GM19240 (cell line): ENCODE results near the gene HLCS.
"Not testable (repeated sequence)": the region's sequence is repeated elsewhere in the genome, so short reads cannot be mapped to it uniquely, and the experiment has no call there.

Experiments
- DNase-seq: peaks from one replicate; pipeline ENCODE4 v3.0.0; 2011; ENCODE audit warnings: low spot score; ENCODE audit not compliant: insufficient read length

HLCS gene

DNA sequence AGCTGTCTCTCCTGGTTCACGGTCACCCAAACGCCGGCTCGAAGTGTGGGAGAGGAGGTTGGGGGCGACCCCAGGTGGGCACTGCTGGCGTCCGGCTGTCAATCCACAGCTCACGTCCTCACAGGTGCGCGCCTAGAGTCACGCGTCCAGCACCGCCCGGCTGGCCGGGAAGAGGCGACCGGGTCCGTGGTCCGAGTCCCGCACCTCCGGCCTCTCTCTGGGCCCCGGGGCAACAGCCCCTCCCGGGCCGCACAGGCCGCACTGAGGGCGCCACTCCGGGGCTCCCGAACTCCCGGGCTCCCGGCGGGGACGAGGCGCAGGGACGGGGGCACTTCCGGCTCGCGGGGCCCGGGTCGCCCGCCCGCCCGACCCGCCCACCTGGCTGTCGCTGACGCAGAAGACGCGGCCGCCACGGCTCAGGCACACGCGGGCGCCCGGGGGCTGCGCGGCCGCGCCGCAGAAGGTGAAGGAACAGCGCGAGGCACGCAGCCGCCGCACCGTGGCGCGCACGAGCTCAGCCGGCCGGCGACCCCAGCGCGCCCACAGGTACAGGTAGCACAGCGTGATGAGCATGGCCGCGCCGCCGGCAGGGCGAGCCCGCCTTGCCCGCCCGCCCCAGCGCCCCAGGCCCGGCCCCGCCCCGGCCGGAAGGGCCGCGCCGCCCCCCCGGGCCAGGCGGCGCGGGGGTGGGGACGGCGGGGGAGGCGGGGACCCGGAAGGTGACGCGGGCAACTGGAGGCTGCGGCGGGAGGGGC lies at the start of gene HLCS:
TSS of gene HLCS (minus strand) at position 604 of the 755 bp plus-strand sequence. CDS start at position 573, 31 bp downstream.
- DNase-seq, result peak; percentile 52

- DNase-seq, result peak; percentile 62
Measured at GRCh38 chr21:37009740-37010341, 43.4 kb upstream of the HLCS start.

GRCh38 chr21:37008724-37009123 lies 42.3 kb upstream of the HLCS start:
- DNase-seq, result no peak

- DNase-seq, result no peak
Measured at GRCh38 chr21:37006486-37007291, 40.2 kb upstream of the HLCS start, which contains the start of gene RIPPLY3. RIPPLY3 (plus strand) TSS chr21:37006702; CDS start chr21:37006773, 71 bp downstream.

DNA sequence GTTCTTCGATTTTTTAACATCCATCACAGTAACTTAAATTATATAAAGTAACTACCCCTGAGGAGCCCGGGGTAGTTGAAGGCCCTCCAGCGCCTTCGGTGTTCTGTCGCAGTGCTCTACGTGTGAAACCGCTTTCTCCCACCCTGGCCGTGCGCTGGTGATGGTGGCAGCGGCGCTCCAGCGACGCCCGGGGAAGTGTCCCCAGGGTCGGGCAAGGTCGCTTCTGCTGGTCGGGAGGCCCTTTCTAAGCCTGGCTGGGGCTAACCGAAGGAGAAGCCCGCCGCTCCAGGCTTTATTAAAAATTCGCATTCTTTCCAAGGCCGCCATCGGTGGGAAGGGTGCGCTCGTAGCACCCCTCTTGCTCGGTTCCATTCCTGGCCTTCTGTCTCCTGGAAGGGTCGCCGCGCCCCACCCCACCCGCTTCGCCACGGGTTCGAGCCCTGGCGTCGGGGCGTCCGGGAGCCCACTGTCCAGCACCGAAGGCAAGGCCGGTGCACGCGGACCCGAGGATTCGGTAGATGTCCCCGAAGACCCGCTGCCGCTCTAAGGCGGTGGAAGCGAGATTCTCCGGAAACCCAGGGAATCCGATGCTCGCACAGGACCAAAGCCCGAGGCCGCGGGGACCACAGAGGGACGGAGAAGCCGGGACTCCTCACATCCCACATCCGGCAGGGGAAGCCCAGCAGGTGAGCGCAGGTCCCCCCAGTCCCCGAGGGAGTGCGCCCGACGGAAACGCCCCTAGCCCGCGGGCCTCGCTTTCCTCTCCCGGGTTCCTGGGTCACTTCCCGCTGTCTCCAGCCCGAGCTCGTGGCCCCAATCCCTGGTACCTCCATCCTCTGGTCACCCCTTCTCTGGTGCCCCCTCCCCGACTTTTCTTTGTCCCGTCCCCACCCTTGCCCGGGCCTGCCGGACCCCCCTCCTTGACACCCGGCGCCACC lies 39.3 kb upstream of the HLCS start:
- DNase-seq, result no peak

DNA sequence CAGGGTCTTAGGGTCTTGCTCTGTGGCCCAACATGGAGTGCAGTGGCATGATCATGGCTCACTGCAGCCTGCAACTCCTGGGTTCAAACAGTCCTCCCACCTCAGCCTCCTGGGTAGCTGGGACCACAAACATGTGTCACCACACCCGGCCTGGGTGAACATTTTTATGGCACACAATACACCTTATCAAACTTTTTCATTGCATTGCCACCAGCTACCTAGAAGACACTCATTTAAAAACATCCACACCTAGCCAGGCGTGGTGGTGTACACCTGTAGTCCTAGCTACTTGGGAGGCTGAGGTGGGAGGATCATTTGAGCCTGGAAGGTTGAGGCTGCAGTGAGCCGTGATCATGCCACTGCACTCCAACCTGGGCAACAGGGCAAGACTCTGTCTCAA lies 37.4 kb upstream of the HLCS start:
- not testable (repeated sequence) for DNase-seq

DNA sequence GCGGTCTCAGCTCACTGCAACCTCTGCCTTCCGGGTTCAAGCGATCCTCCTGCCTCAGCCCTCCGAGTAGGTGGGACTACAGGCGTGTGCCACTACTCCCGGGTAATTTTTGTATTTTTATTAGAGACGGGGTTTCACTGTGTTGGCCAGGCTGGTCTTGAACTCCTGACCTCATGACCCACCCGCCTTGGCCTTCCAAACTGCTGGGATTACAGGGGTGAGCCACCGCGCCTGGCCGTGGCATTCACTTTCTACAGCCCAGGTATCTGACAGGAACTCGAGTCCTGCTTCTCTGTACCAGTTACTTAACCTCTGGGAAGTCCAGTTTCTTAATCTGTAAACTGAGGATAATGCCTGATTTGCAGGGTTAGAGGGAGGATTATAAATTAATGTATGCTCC lies 36.4 kb upstream of the HLCS start:
- not testable (repeated sequence) for DNase-seq

DNA sequence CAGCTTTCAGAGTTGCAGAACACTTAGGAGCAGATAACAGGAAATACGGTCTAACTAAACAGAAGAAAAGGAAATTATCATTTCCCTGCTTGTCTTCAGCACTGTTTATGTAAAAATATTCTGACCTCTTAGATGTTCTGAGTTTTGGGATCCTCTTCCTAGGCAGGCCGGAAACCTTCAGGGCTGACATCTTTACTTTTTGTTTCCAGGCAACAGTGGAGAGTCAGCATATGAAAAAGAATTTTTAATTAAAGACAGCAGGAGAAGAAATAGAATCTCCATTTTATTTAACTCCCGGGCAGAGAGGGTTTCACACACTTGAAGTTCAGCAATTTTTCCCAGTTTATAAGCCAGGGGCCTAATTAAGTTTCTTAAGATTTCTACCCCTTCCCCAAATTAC lies 35.0 kb upstream of the HLCS start:
- no peak for DNase-seq

- DNase-seq, result no peak
Measured at GRCh38 chr21:37000381-37000780, 33.9 kb upstream of the HLCS start.

DNA sequence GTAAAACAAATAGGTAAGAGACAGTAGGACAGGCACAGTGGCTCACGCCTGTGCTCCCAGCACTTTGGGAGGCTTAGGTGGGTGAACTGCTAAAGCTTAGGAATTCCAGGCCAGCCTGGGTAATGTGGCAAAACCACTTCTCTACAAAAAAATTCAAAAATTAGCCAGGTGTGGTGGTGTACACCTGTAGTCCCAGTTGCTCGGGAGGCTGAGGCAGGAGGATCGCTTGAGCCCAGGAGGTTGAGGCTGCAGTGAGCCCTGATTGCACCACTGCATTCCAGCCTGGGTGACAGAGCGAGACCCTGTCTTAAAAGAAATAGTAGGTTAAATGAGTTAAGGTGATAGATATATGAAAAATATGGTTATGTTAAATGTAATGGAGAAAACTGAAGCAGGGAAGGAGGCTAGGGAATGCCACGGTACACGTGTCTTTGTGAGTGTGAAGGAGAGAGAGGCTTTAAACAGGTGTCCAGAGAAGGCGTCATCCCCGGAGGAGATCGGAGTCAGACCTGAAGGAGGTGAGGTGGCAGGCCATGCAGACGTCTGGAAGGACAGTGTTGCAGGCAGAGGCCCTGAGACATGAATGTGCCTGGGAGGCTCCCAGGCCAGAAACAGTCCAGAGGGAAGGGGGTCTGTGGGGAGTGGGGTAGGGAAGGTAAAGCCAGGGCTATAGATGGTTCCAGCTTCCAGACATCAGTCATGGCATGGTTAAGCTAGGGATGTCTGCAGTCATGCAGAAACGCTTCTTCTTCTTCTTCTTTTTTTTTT lies 32.8 kb upstream of the HLCS start:
- DNase-seq, result no peak

- DNase-seq, result not testable (repeated sequence)
Measured at GRCh38 chr21:36995285-36995684, 28.8 kb upstream of the HLCS start.

DNA sequence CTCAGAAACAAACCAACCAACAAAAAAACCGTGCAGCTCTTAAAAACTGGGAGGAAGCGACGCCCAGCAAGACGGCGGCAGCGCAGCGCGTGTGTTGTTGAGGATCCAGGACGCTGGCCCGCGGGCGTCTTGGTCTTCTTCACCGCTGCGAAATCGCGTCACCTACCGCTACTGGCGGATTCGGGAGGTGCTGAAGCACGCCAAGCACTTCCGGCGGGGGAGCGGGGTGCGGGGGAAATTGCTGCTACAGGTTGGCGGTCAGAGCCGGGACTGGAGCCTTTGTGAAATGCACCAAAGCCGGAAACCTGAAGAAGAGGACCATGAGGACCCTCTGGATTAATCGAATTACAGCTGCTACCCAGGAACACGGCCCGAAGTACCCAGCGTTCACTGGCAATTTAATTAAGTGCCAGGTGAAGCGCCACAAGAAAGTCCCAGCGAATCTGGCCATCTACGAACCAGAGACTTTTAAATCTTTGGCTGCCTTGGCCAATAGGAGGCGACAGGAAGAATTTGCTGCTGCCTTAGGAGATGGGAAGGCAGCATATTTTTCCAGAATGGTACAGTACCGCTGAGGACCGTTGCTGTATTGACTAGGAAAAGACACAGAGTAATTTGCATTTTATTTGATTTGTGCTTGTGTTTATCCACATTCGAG lies 28.2 kb upstream of the HLCS start:
- DNase-seq, result no peak

DNA sequence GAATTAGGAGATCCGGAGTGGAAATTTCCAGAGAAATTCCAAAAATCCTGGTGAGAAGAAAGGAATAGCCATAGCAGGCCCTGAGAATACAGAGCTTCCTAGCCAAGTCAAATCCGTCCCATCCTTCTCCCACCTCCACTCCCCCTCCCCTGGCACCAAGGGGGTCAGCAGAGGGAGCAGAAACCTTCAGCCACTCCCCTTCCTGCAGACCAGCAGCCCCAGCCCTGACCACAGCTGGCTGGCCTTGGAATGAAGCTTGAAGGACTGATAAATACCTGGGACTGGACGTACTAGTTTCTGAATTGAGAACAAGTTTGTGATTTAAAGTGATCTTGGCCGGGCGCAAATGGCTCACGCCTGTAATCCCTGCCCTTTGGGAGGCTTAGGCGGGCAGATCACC lies 26.2 kb upstream of the HLCS start:
- DNase-seq, result no peak

- no peak for DNase-seq
Measured at GRCh38 chr21:36990508-36991205, 24.2 kb upstream of the HLCS start.

DNA sequence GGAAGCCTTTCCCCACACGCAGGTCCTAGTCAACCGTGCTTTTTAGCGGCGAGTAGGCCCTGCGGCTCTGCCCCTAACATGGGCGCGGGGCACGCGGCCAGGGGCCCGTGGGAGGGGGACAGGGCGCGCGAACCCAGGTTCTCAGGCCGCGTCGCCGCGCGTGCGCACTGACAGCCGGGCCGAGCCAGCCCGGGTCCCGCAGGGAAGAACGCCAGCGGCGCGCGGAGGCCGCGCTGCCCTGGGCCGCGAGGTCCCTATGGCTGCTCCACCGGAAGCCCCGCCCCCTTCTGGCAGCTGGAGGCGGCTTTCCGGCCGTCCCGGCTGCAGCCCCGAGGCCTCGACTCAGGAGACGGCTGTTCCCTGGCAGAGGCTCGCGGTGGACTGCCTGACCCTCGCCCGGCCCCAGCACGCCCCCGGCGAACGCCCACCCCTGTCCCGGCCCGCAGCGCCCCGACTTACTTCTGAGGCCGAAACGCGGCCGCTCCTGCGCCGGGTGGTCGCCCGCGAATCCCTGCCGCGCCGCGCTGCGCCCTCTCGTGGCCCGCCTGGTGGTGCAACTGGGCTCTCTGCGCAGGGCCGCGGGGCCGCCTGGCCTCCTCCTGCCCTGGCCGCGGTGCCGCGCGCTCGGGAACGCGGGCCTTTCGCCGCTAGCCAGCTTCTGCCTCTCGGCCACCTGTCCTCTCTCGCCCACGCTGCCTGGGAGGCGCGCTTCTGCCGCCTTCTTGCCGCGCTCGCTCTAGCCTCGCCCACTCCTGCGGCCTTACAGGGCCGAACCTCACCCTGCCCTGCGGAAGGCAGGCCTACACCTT lies 23.4 kb upstream of the HLCS start:
- DNase-seq, result peak; percentile 92

- not testable (repeated sequence) for DNase-seq
Measured at GRCh38 chr21:36989199-36989698, 22.8 kb upstream of the HLCS start.

DNA sequence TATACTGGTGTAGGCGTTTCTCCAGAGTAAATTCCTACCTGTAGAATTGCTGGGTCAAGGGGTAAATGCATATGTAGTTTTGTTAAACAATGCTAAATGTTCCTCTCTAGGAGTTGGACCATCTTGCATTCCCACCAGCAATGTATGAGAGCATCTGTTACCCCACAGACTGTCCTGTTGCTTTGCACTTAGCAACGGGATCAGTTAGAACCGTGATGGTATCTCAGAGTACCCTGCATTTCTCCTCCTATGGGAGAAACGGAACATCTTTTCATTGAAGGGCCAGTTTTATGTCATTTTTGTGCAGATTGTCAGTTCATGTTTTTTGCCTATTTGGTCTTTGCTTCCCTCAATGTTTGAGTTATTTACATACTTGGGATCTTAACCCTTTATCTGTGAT lies 22.1 kb upstream of the HLCS start:
- no peak for DNase-seq

GRCh38 chr21:36987845-36988244 lies 21.4 kb upstream of the HLCS start:
- DNase-seq, result no peak
